HG02588 (cell line): Measurements from ENCODE around the gene SYNPO2.
"Not testable (repeated sequence)": the region's sequence is repeated elsewhere in the genome, so short reads cannot be mapped to it uniquely, and the experiment has no call there.

Source experiments
- ATAC-seq: cut with Tn5 transposase; IDR thresholded peaks from one replicate; pipeline ENCODE4 v1.9.1; 2021; ENCODE audit warnings: mild to moderate bottlenecking, moderate library complexity; ENCODE audit not compliant: unreplicated experiment

Gene SYNPO2

DNA sequence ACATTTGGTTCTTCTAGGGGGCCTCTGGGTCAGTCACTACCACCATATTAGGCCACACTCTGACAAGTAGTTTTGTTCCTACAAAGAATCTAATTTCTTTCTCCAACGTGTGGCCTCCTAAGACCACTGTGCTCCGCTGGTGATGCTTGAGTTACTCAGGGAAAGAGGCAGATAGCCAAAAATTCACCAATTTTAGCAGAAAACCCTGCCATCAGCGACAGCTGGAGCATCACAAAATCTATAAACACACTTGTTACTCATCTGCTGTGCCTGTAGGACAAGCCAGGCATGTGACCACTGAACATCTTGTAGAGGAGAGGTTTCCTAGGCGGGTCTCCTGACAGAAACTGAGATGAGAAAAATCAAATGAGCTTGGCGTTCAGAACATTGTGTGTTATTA is 105.4 kb downstream of the SYNPO2 start:
- no peak for ATAC-seq

DNA sequence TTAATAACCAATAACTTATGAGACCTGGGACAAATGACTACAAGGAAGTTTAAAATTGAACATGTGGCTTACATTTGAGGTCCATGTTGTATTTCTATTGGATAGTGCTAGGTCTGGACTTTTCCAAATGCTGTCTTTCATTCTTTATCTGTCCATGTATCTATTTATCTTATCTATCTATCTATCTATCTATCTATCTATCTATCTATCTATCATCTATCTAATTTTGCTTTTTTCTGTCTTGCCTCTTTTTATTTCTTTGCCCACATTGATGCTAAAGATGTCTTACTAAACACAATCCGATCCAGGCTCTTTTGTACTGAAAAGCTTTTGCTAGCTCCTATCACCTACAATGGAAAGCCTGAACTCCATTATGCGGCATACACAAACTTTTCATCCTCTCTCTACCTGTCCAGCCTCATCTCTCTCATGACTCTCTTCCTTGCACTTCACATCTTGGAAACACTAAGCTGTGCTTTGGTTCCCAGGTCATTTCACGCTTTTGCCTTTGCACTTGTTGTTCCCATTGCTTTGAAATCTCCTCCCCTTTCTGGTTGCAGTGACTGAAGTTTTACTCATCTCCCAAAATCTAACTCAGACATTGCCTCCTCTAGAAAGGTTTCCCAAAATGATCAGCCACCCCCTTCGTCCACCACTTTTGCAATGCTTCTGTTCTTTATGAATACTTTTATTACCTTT is 107.2 kb downstream of the SYNPO2 start:
- ATAC-seq, result no peak

DNA sequence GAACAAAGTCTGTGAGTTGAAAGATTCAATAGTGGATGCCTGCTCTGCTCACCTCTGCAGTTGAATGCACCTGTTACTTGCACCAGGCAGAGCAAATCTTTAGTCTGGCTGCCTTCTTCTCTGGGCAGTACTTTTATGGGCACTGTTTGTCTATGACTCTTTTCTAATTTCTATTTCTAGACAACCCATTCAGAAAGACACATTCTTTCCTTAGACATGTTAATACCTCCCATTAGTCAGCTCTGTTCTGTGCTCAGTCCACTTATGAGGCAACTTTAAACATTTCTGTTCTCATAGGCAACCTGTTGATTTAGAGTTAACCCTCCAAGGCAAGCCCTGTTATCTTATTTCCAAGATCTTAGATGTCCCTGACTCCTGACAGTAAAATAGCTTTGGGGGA is 108.9 kb downstream of the SYNPO2 start:
- no peak for ATAC-seq

DNA sequence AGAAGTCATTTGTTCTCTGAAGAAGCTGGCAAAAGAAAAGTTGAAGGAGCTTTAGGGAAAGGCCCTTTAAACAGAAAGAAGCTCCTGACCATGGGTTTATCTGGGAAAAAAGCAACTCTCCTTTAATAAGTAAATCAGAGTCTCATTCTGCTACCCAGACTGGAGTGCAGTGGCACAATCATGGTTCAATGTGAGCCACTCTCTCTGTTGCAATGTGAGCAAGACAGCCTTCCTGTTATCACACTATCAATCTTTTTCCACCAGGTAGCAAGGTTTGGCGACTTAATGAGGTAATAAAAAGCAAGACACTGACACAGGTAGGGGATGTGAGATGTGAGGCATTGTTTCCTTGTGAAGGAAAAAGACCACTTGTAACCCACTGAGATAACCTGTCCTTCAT is 111.3 kb downstream of the SYNPO2 start:
- ATAC-seq, result no peak

DNA sequence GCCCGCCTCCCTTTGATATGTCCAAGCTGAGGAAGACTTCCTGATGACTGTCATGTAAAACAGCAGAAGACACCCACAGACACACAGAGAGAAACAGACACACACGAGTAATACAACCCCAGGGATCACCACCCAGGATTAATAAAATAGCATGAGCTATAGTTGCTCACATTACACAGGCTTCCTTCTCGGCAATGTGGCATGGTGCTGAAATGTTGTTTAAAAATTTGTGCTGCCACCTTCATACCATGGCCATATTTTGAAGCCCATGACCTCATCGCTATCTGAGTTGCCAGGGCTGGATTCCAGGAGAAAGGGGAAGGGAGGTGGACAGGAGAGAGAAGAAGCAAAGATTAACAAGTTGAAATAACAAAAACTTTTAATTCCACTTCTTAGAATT is 111.7 kb downstream of the SYNPO2 start:
- no peak for ATAC-seq

DNA sequence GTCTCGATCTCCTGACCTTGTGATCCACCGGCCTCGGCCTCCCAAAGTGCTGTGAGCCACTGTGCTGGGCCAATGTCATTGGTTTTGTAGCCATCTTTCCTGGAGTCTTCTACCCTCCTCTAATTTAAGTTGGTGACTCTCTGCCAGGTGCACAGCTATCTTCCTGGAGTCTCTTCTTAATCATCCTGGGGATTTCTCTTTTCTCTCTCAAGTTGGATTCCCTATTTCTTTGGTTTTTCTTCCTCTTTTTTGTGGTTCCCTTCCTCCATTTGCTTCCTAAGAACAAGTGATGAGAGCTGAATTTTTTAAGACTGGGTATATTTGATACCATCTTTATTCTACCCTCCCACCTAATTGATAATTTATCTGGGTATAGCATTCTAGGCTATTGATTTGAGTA is 113.8 kb downstream of the SYNPO2 start:
- no peak for ATAC-seq

DNA sequence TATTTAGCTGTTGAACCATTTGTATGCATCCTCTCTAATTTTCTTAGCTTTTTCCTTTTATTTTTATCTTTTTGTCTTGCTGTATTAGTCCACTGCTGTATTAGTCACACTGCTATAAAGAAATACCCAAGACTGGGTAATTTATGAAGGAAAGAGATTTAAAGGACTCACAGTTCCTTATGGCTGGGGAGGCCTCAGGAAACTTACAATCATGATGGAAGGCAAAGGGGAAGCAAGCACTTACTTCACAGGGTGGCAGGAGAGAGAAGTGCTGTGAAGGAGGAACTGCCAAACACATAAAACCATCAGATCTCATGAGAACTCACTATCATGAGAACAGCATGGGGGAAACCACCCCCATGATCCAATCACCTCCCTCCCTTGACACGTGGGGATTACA is 114.3 kb downstream of the SYNPO2 start:
- not testable (repeated sequence) for ATAC-seq

DNA sequence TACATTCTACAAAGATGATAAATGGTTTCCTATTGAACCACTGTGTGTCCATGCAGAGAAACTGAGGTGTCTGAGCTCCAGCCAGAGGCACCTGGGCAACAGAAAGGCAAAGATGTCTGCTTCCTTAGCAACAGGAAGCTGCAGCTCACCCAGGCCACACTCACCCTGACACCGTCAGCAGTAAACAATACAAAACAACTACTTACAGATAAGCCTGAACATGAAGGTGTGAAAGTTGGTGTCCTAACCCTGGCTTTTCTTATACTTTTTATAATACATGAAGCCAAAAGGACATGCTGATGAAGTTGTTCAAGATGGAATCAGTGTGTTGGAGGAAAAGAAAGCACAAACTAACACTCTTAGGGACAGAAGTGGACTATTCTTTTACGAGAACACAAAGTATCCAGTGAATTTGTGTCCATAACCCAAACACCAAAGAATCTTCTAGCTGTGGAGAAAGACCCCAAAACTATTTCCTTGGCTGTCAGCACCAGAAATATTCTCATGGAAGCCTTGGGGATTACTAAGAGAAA is 117.3 kb downstream of the SYNPO2 start:
- ATAC-seq, result no peak

DNA sequence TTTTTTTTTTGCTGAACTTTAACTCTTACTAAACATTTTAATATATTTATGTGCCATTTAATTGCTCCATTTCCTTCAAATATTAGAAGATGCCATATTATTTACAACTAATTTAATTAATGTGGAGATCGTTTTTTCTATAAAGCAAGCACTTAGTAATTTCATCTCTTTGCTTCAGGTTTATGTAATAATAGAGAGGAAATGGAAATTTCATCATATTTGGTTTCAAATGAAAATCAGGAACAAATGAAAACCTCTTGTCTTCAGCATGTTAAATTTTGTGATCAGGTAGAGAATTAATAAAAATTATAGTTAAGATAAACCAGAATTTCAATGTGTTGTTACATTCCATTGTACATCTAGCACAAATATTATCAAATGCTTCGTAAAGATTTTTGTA is 120.1 kb downstream of the SYNPO2 start:
- ATAC-seq, result no peak

DNA sequence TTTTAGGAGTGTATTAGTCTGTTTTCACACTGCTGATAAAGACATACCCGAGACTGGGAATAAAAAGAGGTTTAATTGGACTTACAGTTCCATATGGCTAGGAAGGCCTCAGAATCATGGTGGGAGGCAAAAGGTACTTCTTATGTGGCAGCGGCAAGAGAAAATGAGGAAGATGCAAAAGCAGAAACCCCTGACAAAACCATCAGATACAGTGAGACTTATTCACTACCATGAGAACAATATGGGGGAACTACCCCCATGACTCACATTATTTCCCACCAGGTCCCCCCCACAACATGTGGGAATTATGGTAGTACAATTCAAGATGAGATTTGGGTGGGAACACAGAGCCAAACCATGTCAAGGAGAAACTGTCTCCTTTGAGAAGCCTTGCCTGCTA is 121.6 kb downstream of the SYNPO2 start:
- ATAC-seq, result not testable (repeated sequence)

DNA sequence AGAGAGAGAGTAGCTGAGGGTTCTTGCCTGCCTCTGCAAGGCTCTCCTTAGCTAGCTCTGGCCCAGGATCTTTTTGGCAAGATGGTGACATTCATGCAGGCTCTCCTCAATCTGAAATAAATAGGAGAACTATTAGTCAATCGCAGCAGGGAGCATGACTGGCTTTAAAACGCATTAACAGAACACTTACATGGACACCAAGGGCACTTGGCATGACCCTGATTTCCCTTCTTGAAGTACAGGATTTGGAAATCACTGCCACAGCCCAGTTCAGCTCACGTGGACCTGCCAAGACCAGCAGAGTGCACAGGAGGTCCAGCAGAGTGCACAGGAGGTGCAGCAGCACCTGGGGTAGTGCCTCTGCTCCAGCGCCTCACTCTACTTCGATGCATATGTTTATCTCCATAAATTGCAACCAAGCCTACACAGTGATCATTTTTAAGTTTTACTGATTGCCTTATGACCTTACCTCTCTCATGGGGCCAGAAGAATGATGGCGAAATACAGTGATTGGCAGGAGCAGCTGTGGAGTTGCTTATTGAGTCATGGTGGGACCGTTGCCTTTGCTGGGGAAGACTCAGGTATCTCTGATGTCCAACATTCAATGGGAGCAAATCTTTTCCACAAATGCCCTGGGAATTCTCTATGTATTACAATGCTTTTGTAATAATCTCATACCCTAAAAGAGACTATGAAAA is 122.4 kb downstream of the SYNPO2 start:
- no peak for ATAC-seq

DNA sequence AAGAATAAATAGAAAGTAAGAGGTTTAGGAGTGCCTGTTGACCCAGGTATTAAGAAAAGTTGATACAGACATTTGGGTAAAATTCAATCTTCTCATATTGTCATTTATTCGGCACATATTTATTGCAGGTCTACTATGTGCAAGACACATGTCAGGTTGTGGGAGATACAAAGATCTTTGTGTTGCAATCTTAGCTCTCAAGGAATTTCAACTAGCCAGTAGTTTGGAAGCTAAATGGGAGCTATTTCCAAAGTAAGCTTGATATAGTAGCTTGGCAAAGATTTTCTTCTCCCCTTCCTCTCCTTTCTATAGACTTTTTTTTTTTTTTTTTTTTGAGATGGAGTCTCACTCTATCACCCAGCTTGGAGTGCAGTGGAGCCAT is 122.9 kb downstream of the SYNPO2 start:
- ATAC-seq, result no peak

DNA sequence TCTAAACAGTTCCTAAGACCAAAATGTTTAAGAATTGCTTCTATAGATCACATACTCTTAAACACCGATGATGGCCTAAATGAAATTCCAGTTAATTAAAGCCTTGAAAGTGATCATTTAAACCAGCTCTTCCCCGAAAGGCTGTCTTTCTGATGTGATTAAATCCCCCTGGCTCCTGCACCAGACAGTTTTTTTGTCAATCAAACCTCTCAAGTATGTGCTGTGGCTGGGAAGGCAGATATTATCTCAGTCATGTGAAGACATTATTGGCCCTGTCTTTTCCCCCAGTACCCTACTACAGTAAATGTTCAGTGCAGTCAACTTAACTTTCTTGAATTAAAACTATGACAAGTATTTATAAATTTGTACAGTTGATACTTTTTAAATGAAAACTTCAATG is 126.0 kb downstream of the SYNPO2 start:
- ATAC-seq, result no peak

DNA sequence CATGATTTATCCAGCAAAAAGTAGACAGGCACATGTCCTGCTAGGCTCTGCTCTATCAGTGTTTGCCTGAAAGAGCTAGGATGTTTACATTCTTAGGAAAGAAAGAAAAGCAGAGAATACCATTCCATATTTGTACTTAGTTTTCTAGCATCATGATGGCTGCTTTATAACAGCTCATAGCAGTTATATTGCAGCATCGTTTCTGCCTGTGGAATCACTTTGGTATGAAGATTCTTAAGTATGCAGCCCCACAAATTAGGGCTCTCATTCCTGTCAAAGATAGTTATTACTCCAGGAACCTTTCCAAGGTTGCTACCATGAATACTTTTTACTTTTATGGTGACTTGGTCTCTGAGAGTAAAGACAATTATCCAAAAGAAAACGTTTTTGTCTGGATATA is 128.0 kb downstream of the SYNPO2 start:
- no peak for ATAC-seq

DNA sequence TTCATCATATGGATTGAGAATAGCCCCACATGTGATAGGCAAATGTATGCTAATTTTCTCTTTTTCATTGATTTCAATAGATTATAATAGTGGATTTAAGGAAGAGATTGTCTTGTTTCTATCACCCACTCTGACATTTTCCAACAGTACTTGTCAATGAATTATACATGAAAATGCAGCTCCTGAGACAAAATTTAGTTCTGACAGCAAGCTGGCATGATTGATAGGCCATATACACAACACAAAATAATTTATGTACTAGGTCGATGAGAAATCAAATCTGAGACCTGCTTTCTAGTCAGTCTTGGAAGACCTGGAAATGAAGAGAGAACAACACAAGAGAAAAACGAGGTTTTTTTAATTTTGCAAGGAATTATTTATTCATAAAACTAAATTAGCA is 129.0 kb downstream of the SYNPO2 start:
- ATAC-seq, result no peak

DNA sequence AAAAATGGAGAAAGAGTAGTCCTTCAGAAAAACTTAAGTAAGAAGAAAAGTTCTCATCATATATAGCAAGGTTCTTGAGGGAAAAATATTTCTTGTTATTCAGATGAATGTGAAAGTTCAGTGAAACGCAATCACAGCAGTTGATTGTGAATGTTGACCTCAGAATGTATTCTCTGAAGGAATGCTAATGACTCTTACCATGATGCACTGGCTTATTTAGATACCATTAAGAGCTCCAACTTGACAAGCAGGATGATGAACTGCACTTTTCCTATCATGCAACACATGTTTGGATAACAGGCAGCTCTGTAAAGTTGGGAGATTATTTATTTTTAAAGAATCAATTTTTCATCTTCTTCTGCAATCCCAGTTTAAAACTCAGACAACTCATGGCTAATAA is 131.5 kb downstream of the SYNPO2 start:
- no peak for ATAC-seq

DNA sequence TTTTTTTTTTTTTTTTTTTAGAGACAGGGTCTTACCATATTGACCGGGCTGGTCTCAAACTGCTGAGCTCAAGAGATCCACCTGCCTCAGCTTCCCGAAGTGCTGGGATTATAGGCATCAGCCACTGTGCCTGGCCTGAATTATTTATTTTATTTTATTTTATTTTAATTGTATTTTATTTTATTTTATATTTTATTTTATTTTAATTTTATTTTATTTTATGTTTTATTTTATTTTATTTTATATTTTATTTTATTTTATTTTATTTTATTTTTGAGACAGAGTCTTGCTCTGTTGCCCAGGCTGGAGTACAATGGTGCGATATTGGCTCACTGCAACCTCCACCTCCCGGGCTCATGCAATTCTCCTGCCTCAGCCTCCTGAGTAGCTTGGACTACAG is 133.9 kb downstream of the SYNPO2 start:
- ATAC-seq, result not testable (repeated sequence)

DNA sequence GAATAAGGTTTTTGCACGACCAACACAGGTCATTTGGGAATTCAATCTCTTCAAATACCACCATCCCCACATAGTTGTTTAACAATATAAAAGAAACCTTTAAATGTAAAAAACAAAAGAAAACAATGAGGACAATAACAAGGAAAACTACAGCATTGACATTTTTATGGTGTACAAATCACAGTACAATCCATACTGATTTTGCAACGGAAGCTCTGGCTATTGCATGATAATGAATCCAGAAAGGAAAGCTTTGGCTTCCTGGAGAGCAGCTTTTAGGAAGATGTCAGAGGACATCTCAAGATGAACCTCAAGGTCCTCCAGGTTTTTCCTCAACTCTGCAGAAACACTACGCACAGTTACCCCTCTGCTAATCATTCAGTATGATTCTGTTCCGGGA is 135.4 kb downstream of the SYNPO2 start:
- no peak for ATAC-seq

DNA sequence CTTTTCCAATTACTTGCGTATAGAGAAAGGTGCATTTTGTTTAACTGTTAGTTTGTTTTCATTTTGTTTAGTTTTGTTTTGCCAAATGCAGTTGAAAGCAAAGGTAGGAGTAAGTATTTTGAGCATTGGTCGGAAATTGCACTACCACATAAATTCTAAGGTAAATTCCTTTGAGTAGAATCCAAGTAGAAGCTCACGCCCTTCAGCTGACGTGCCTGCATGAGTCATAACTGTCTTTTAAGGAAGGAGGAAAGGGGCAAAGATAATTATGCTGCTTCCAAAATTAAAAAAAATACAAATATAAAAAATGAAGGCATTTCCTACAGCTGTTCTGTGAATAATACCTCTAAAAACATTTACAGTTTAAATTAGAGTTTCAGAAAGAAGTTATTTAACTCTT is 136.8 kb downstream of the SYNPO2 start:
- ATAC-seq, result no peak

DNA sequence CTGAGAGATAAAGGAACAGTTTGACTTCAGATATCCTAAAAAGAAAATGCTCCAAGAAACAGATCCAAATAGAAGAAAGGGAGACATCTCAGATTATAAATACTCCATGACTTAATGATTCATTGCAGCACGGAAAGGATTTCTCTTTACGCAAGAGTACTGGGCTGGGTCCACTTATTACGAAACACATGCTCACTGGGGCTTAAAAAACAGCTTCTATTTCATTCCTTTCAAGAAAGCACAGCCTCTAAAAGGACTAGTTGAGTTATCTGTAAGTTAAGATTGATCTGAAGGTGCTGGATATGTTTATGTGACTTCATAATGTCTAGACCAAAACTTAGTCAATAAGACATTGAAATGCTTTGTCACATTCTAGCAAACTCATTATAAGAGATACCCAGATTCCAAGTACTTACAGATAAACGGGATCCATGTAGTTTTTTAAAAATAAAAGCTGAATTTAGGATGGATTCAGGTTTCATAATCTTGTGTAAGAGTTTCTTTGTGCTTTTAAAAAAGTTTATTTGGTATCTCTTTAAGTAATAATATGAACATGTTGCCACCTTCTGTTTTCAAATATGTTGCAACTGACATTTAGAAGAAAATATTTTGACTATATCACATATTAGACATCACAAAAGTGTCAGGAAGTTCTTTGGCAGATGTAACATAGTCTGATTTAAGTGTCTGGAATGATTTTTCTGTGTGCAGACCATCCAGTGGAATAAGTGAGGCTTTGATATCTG is 137.4 kb downstream of the SYNPO2 start:
- ATAC-seq, result no peak

DNA sequence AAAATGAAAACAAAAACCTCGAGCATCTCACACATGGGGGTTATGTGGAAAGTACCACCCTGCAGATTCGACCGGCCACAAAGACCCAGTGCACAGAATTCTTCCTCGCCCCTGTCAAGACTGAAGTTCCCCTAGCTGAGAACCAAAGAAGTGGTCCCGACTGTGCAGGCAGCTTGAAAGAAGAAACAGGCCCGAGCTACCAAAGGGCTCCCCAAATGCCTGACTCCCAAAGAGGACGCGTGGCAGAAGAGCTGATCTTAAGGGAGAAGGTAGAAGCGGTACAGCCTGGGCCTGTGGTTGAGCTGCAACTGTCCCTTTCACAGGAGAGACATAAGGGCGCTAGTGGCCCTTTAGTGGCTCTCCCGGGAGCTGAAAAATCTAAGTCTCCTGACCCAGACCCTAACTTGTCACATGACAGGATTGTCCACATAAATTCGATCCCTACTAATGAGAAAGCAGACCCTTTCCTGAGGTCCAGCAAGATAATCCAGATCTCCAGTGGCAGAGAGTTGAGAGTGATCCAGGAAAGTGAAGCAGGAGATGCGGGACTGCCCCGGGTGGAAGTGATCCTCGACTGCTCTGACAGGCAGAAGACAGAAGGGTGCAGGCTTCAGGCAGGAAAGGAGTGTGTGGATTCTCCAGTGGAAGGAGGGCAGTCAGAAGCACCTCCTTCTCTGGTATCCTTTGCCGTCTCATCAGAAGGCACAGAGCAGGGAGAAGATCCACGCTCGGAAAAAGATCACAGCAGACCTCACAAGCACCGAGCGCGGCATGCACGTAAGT is 138.2 kb downstream of the SYNPO2 start:
- no peak for ATAC-seq
